Forelimb muscle (tissue), 1 donor: ENCODE data around the gene PRDX6. TPM values are rescaled to one million over a fixed set of nuclear protein-coding genes. Genes with fewer than 3 reads are reported as not detected.
"Not testable (repeated sequence)": the region's sequence is repeated elsewhere in the genome, so short reads cannot be mapped to it uniquely, and the experiment has no call there.

ENCODE experiments used
- DNase-seq: peaks from one replicate; pipeline ENCODE4 v3.0.0-alpha.2; 2013; ENCODE audit warnings: low read depth
- polyA plus RNA-seq: library from polyadenylated mRNA; unstranded; fragments of 120-200 nt; gene quantifications from one replicate; pipeline ENCODE4 v1.2.1, GENCODE V29; 2013; ENCODE audit not compliant: insufficient read length

Gene PRDX6
- 522 TPM for polyA plus RNA-seq

- DNase-seq: peak; percentile 45
These were observed at the start of gene PRDX6 for GRCh38 chr1:173477286-173478093. PRDX6 (plus strand) TSS chr1:173477335; CDS start chr1:173477398, 63 bp downstream.

GRCh38 chr1:173429471-173430402 is 47.4 kb upstream of the PRDX6 start:
- DNase-seq: peak; percentile 97

DNA sequence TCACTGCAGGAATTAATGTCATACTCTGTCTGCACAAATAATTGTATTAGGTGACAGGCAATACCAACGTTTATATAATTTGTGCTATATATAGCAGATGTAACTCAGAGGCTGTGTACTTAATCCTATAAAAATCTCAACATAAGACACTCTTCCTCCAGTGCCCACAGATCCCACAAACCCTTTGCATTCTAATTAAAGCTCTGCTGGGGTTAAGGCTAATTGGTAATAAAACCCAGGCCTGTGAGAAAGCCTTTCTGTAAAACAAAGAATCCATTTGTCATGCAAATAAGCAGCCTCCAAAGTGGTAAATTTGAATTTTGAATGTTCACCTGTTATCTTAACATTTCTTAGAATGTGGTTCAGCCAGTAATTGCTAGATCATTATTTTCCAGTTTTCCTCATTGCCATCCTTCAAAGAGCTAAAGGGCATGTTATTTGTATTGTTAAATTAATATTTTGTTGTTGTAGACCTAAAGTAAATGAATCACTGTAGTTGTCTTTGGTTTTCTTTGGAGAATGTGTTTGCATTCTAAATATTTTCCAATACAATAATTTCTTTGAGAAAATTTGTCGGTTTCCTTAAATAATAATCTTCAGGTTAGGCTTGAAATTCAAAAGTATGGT is 46.3 kb upstream of the PRDX6 start:
- no peak for DNase-seq

DNA sequence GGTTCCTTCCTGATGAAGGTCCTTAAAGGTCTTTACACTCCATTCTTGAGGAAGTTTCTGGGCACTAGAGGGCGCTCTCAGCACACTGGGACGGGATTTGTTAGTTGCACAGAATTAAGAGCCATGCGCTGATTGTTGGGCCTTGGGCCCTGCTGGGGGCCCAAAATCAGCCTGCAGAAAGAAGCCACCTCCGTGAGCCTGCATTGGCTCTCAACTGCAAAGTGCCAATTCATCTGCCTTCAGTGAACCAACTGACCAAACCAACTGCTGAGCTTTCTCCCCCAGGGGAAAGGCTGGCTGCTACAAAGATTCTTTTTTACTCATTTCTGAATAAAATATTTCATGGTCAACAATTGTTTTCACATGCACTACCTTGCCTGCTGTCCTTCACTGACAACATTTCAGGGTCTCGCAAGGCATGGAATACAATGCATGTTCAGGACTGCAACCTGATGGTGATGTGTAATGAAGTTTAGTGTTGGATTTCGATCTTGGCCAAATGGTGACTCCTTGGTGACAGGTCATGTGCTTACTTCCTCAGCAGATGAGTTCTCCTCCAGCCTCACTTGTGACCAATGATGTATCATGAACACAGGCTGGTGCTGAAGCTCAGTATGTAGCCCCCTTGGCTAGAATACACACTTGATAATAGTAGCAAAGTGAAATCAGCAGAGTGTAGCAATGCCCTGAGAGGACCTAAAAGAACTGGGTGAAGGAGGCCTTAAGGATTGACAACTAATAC is 45.7 kb upstream of the PRDX6 start:
- DNase-seq: peak; percentile 68

DNA sequence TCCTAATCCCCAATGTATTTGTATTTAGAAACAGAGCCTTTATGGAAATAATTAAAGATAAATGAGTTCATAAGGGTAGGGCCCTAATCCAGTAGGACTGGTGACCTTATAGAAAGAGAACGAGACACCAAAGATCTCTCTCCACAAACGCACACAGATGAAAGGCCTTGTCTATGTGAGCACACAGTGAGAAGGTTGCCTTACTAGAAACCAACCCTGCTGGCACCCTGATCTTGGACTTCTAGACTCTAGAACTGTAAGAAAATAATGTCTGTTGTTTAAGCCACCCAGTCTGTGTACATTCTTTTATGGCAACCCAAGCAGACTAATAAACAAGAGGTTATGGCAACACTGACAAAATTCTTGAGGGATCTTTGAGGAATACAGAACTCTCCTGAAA is 44.8 kb upstream of the PRDX6 start:
- DNase-seq: no peak

- no peak for DNase-seq
These were observed 43.3 kb upstream of the PRDX6 start for GRCh38 chr1:173433751-173434326.

GRCh38 chr1:173436841-173437428 is 40.2 kb upstream of the PRDX6 start:
- DNase-seq: no peak

DNA sequence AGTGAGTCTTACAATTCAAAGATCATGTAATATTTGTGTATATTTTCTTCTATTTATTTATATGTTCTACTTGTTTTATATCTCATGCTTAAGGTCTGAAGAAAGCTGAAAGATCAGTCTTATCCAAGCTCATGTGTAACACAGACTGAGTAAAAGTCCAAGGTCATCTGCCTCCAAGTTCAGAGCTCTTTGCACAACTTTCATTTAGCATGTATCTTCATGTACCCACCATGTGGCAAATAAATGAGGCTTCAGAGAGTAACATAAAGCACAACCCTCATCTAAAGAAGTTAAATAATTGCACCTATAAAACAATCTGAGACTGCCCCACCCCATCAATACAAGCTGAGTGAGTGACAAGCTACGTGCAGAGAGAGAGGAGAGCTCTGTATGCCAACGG is 38.5 kb upstream of the PRDX6 start:
- no peak for DNase-seq

DNA sequence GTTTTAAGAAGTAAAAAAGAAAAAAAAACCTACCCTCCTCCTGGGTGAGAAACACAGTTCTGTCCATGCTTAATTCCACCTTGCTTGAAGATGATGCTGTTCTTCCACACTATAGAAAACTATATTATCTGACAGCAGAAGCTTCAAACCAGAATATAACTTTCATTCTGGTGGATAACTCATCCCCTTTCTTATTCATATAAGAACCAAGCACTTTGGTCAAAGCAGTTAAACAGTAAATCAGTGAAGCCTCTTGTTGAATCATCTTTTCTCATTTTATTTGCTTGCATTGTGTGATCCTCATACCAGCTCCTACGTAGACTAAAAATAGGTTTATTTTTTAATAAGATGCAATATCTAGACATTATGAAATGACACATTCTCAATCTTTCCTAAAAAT is 36.7 kb upstream of the PRDX6 start:
- no peak for DNase-seq

DNA sequence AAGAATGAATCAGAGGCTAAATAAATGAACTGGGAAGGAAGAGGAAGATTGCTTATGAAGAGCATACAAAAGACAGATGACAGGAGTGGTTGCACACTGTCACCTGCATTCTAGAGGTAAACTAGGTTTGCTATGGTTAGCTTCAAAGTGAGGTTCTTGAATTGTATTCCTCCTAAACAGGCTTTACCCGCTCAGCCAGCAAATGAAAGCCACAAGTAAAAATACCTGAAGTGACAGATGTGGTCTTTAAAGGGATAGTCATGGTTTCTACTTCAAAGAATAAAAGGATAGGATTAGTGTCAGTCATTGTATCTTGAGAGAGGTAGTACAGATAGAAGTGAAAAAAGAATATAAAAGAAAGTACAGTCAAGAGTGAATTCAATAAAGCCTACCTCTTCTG is 32.4 kb upstream of the PRDX6 start:
- DNase-seq: no peak

DNA sequence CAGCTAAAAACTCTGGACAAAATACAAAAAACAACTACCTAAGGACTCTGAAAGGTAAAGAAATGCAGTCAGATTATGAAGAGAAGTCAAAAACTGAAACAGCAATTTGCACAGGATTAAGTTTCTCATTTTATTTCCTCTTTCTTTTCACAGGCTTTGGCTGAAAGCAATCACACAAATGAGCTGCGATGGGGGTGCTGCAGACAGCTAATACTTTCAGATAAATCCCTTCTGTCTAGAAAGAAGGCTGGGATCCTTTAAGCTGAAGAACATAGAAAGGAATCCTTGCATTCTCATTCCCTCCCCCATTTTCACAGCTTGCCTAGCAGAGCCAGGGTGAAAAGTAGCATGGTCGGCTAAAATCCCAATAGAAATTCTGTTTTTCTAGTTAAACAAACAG is 32.0 kb upstream of the PRDX6 start:
- DNase-seq: no peak

DNA sequence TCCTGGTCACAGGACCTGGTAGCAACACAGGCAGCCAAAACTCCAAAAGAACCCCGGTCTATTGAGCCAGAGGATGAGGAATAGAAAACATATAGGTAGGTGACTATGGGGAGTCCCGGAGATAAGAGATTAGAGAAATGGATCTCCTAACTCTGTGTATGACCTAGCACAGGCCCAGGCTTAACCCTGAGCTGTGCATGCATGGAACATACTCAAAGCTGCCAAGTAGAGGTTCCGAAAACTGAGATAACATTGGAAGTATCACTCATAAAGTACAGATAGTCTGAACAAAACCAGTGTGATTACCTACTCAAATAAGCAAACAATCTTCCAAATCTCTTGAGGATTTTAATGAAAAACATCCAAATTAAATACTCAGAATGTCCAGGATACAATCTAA is 31.5 kb upstream of the PRDX6 start:
- DNase-seq: no peak

GRCh38 chr1:173447224-173447623 is 29.9 kb upstream of the PRDX6 start:
- no peak for DNase-seq

DNA sequence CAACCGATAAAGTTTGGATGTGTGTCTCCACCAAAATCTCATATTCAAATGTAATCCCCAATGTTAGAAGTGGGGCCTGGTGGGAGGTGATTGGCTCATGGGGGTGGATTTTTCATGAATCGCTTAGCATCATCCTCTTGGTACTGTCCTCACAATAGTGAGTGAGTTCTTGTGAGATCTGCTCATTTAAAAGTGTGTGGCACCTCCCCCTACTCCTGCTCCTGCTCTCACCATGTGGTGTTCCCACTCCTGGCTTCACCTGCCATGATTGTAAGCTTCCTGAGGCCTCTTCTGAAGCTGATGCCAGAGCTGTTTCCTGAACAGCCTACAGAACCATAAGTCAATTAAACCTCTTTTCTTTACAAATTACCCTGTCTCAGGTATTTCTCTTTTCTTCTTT is 28.2 kb upstream of the PRDX6 start:
- DNase-seq: no peak

DNA sequence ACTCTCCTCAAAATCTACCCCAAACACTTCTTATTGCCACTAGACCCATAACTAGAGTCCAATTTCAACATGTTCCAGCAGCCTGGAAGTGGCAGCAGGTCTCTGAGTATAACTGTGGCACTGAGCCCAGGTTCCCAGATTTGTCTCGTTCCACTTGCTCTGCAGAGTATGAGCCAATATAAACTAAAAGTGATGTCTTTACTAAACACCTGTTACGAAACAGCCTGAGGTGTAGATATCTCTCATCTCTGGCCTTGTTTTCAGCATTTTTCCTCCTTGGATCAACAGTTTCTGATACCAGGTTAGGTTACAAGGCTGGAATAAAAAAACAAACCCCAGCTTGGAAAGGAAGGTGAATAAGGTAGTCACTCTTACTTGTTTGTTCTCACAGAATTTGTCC is 25.2 kb upstream of the PRDX6 start:
- DNase-seq: no peak

GRCh38 chr1:173453982-173454381 is 23.2 kb upstream of the PRDX6 start:
- DNase-seq: no peak

DNA sequence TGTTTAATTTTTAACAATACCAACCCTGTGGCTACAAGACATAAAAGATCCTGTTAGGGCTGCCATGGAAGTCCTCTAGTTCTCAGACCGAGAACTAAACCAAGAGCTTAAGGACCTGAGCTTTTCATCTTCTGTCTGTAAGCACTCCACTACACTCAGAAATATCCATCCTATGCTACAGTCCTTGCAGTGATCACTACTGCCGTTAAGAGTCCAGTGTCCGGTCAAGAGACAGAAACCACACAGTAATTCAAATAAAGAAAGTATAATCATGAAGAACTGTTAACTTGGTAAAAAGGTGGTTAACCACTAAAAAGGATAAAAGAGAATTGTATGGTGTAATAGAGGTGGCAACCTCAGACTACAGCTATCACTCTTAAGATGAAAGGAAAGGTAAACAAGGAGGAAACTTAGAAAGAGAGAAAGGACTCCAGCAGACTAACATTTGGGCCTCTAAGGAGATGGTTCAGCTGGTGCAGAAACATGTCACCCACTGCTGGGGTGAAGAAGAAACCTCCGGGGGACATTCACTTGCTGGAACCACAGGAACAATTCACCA is 22.1 kb upstream of the PRDX6 start:
- no peak for DNase-seq

GRCh38 chr1:173459885-173460284 is 17.2 kb upstream of the PRDX6 start:
- DNase-seq: no peak

DNA sequence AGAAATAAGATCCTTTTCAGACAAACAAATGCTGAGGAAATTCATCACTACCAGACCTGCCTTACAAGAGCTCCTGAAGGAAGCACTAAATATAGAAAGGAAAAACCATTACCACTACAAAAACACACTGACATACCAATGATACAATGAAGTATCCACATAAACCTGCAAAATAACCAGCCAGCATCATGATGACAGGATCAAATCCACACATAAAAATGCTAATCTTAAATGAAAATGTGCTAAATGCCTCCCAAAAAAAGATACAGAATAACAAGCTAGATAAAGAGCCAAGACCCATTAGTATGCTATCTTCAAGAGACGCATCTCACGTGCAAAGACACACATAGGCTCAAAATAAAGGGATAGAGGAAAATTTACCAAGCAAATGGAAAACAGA is 14.5 kb upstream of the PRDX6 start:
- not testable (repeated sequence) for DNase-seq

DNA sequence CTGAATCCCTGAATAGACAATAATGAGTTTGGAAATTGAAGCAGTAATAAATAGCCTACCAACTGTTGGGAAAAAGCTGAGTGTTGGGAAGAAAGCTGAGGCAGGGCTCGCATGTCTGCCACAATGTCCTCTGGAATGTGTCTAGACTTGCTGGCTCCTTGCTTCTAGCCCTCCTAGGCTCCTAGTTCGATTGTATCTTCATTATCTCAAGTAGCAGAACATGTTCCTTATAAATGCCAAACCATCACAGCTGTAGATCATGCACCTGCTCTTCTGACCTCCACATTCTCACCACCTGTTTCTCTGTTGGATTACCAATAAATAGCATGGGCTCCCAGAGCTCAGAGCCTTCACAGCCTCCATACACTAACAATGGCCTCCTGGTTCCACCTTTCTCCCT is 12.9 kb upstream of the PRDX6 start:
- not testable (repeated sequence) for DNase-seq
